GM13976 (cell line): ENCODE measurements around the gene SLC34A1.

Experiments used
- DNase-seq: peaks from one replicate; pipeline ENCODE4 v3.0.0; 2012; ENCODE audit warnings: low spot score
- in situ Hi-C: fragments of 300-500 bp; cut with MboI; formaldehyde crosslinking; loops from one replicate; pipeline ENCODE4 v1.12.0; 2022; ENCODE audit warnings: low sequenced_read_pairs, mixed read lengths, inconsistent platforms; ENCODE audit not compliant: unreplicated experiment
- TF ChIP-seq, protein P1 (sequence below): IDR thresholded peaks from 2 replicates; pipeline ENCODE4 v1.5.1; 2012; ENCODE audit warnings: borderline replicate concordance, mild to moderate bottlenecking; ENCODE audit not compliant: insufficient read depth; ENCODE audit errors: extremely low read depth, missing control alignments, control extremely low read depth

Gene SLC34A1

DNA sequence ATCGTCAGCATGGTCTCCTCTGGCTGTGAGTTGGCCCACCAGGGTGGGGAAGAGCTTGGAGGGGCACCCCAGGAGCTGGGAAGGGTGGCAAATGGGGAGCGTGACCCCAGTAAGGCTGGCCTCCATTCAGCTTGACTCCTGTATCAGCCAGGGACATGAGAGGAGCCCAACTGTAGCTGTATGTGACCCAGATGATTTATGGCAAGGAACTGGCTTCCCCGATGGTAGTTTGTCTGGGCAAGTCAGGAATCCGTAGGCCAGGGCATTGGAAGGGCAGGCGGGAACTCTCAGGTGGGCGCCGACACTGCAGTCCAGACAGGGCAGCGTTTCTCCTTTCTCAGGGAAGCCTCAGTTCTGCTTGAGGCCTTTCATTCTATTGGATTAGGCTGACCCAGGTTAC, 2.3 kb downstream of the SLC34A1 start:
- TF ChIP-seq, protein P1, sequence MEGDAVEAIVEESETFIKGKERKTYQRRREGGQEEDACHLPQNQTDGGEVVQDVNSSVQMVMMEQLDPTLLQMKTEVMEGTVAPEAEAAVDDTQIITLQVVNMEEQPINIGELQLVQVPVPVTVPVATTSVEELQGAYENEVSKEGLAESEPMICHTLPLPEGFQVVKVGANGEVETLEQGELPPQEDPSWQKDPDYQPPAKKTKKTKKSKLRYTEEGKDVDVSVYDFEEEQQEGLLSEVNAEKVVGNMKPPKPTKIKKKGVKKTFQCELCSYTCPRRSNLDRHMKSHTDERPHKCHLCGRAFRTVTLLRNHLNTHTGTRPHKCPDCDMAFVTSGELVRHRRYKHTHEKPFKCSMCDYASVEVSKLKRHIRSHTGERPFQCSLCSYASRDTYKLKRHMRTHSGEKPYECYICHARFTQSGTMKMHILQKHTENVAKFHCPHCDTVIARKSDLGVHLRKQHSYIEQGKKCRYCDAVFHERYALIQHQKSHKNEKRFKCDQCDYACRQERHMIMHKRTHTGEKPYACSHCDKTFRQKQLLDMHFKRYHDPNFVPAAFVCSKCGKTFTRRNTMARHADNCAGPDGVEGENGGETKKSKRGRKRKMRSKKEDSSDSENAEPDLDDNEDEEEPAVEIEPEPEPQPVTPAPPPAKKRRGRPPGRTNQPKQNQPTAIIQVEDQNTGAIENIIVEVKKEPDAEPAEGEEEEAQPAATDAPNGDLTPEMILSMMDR: no peak
- DNase-seq: no peak
- in situ Hi-C loops: no loop called here

DNA sequence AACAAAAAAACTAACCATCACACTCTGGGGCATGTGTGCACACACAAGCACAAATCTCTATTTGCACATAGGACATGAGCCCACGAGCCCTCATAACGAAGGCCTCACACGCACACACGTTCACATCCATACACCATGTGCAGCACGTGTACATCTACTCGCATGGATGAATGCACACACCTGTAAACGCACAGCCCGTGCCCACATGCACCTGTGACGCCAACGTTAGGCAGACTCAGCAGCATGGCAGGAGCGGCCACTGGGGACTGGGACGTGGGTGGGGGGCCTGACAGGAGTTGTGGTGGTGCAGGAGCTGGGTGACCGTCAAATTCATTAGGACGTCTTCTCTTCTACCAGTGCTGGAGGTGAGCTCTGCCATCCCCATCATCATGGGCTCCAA, 3.2 kb downstream of the SLC34A1 start:
- TF ChIP-seq, protein P1: no peak
- no peak for DNase-seq
- in situ Hi-C loops: no loop called here

DNA sequence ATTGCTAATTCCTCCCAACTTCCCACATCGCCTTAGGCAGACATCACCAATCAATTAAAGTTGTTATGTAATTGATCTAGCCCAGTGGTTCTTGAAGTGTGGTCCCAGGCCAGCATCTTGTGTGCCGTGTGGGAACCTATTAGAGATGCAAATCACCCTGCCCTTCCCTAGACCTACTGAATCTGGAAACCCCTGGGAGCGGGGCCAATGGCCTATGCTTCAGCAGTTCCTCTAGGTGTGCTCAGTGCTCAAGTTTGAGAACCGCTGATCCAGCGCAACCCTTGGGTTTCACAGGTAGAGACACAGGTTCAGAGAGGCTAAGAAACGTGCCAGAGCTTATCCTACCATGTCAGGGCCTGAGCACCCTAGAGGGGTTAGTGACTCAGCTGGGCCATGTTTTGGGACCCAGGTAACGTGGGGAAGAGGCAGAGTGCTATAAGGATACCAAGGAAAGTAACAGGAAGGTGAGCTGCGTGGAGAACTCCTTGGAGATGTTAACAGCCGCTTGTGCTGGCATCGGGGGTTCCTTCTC, 4.4 kb downstream of the SLC34A1 start:
- in situ Hi-C loops: no loop called here
- no peak for DNase-seq
- TF ChIP-seq, protein P1: no peak

DNA sequence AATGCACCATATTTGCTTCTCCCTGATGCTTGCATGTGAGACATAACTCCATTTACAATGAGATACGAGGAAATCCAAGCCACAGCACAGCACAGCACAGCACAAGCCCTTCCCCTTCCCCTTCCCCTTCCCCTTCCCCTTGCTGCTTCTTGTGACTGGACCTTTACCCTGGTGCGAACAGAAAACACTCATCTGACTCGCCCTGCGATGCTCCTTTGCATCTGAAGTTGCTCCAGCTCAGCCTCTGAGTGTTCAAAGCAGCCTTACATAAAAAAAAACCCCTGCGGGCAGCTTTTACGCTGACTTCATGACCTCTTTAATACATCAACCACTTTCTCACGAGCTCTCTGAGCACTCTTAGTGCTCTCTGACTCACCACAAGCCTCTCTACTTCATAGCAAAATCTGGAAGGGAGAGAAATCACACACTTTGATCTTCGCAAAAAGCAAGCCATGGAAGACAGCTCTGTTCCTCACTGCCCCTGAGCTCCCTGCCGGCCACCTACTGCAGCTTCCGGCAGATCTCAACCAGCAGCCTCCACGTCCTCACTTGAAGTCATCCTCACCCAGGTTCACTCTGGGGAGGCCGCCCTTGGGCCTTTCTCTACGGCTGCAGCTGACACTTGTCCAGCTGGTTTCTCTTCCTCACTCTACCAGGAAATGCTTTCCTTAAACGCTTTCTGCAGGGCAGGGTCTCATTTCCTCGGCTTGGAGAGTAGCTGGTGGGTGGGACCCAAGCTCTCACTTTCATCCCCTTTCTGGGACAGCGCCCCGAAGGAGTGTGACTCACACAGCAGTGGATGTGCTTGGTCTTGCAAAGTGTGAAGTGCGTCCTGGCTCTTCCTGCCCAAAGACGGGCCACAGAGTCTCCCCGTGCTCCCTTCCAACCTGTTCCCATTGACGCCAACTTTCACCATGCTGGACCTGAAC, 5.3 kb downstream of the SLC34A1 start:
- DNase-seq: peak; percentile 71
- TF ChIP-seq, protein P1: no peak
- in situ Hi-C loops: no loop called here

DNA sequence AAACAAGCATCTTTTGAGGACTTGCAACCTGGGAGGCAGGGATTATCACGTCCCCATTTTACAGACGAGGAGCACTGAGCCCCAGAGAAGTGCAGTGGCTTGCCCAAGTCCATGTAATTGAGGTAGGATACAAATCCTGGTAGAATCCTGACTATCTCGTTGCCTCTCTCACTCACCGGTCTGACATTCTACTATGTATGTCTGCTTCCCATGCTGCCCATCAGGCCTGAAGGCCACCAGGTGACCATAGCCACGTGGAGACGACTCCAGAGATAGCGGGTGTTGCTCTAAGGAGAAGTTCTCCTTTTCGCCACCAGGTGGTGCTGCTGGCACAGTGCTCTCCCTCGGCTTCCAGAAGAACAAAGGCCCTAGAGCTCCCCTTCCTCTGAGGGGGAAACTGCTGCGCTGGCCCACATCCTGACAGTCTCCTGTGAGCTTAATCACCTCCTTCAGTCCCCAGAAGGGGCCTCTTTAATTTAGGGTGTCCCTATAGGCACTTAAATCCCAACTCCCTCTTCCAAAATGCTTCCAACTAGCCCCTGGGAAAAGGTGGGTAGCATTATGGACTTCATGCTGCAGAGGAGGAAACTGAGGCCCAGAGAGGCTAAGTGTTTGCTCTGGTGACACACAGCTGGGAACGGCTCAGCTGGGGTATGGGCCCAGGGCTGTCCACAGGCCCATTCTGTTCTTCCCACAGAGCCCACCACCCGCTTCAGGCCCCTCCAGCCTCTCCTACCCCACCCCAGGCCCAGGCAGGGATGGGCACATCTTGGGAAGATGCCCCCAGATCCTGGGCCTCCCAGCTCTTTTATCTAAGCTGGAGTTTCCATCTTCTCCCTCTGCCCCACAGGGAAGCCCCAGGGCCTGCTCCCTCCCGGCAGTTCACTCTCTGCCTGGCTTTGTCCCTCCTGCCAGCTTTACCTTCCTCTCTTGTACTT, 6.4 kb downstream of the SLC34A1 start:
- in situ Hi-C loops: no loop called here
- TF ChIP-seq, protein P1: peak; percentile 74
- DNase-seq: peak; percentile 92

DNA sequence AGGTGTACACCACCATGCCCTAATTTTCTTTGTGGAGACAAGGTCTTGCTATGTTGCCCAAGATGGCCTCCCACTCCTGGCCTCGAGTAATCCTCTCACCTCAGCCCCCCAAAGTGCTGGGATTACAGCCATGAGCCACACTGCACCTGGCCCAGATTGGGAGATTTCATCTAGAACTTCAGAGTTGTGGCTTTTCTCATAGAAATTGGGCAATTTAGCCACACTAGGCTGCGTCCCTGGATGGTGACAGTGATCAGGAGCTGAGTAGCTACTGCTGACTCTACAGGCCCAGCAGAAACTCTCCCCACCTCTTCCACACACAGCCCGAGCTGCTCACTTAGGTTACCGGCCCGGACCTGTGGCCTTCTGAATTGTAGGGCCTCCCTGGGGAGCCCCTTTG, 8.5 kb downstream of the SLC34A1 start:
- TF ChIP-seq, protein P1: no peak
- DNase-seq: no peak
- in situ Hi-C loops: no loop called here
